LNCAP (cell line): Measurements from ENCODE around the gene S100A9.

Experiments used
- CTCF ChIP-seq: fragments of 450-650 bp; IDR thresholded peaks from 2 replicates; pipeline ENCODE4 v1.5.1; 2017; ENCODE audit warnings: mild to moderate bottlenecking

The S100A9 gene

GRCh38 chr1:153396461-153396860 is 38.8 kb downstream of the S100A9 start:
- no peak for TF ChIP-seq CTCF

GRCh38 chr1:153397051-153397923 is 39.6 kb downstream of the S100A9 start:
- no peak for TF ChIP-seq CTCF

DNA sequence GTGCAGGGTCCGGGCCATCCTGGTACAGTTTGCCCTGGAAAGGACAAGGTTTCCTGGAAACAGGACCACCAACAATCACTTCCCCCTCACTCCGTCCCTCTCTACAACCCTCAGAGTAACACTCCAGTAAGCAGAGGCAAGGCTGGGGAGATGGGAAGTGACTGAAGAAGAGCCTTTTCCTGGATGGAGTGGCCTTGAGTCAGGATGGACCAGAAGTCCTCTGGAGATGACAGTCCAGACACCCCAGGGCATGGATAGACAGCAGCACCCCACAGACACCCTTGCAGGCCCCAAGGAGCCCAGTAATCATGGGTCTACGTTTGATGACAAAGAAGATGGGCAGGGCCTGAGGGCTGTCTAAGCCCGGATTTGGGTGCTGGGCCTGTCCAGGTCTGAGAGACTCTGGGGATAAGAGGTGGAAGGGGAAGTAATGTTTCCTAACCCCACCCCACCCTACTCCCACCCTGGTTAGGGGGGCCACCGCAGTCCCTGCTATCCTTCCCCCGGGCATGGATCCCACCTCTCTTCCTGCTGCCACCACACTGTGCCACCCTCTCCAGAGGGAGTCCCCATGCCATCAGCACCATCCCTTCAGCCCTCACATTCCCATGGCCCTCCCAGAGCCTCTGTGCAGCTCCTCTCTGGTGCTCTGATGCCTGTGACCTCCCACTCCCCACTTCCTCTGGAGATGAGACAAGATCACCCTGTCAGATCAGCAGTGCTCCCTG is 40.4 kb downstream of the S100A9 start:
- no peak for TF ChIP-seq CTCF

GRCh38 chr1:153399401-153400055 is 41.9 kb downstream of the S100A9 start:
- TF ChIP-seq CTCF: no peak

- no peak for TF ChIP-seq CTCF
These were observed 42.6 kb downstream of the S100A9 start for GRCh38 chr1:153400244-153400643.

- no peak for TF ChIP-seq CTCF
These were observed 43.8 kb downstream of the S100A9 start for GRCh38 chr1:153401461-153401860.

DNA sequence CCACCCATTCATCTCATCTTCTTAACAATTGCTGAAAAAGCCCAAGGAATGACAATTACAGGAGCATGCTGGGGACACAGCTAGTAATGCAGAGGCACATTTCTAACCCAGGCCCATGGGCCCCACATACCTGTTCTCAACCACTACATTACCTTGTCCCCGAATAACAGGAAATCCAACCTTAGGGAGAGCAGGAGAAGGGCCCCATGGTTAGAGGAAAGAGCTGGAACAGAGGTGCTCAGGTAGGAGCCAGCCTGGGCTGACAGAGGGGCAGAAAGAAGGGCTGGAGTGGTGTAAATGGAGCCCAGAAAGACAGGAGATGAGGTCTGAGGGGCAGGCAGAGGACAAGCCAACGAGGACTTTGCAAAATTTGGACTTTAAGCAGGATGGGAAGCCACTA is 44.6 kb downstream of the S100A9 start:
- no peak for TF ChIP-seq CTCF
